Stimulated activated naive CD4-positive, alpha-beta T cell (primary cell): Measurements from ENCODE around the gene NECAP2.
A peak's percentile ranks its signal among the peaks of the same experiment; 100 is the strongest.

ENCODE experiments used
- DNase-seq, 6 experiments: peaks; one replicate each; lab custom pipeline; 2025; lab: John Stamatoyannopoulos, UW

NECAP2 gene, protein sequence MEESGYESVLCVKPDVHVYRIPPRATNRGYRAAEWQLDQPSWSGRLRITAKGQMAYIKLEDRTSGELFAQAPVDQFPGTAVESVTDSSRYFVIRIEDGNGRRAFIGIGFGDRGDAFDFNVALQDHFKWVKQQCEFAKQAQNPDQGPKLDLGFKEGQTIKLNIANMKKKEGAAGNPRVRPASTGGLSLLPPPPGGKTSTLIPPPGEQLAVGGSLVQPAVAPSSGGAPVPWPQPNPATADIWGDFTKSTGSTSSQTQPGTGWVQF

GRCh38 chr1:16440470-16441281 lies at the start of gene NECAP2:
NECAP2 (plus strand) TSS chr1:16440724; CDS start chr1:16440762, 38 bp downstream.
- DNase-seq = peak; percentile 73 to 91 (median 84)

DNA sequence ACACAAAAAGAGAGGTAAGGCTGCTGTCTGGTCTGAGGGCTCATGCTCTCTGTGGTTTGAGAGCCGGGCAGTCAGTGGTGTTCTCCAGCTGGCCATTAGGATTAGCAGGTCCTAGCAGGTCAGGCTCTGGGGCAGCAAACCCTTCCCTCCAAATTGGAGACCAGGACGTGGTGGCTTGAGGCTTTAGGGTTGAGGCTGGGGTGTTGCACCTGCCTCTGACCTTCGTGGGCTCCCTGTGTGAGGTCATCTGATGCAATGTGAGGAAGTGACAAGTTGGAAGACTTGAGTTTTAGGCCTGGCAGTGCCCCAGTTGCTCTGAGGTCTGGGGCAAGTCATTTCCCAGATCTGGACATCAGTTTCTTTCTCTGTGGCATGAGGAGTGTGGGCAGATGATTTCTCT lies 49.1 kb upstream of the NECAP2 start:
- no peak for DNase-seq

- no peak for DNase-seq
Observed at GRCh38 chr1:16392740-16393569, 47.6 kb upstream of the NECAP2 start.

DNA sequence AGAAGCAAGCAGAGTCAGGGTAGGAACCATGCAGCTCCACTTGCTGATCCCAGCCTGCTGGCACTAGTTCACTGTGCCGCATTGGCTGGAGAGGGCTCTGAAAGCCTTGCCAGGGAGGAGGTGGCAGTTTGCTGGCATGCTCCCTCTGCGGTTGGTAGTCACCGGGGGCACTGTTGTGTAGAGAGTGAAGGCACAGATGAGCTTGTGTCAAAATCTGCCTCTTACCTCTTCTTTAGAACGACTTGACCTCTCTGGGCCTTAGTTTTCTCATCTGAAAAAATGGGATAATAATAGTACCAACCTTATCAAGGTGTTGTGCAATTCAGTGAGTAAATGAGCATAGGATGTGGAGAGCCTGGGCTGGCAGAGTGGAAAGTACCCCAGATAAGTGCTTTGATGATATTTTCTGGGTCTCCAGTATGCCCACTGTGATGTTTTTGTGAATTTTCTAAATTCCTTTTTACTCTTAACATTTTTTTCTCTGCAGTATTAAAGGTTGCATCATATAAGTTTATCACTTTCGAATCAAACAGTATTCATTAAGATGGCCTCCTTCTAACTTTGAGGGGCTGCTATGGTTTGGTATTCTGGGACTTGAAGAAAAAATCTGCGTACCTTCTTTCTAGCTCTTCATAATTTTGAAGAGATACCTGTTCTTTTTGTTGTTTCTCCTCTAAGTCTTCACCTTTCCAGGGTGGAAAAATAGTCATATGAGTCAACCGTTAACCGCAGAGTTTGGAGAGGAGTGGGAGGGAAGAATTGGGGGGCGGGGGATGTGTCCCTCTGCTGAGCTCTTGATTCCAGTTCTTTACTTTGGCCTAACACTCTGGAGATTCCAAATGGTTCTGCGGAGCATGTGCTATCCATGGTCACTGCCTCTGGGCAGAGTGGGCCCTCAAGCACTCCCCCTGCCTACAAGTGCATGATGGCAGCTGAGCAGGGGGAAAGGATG lies 46.7 kb upstream of the NECAP2 start:
- DNase-seq = no peak

- no peak for DNase-seq
Observed at GRCh38 chr1:16394977-16395376, 45.5 kb upstream of the NECAP2 start.

- no peak for DNase-seq
Observed at GRCh38 chr1:16396591-16396990, 43.9 kb upstream of the NECAP2 start.

- DNase-seq = no peak
Observed at GRCh38 chr1:16397120-16397519, 43.4 kb upstream of the NECAP2 start.

DNA sequence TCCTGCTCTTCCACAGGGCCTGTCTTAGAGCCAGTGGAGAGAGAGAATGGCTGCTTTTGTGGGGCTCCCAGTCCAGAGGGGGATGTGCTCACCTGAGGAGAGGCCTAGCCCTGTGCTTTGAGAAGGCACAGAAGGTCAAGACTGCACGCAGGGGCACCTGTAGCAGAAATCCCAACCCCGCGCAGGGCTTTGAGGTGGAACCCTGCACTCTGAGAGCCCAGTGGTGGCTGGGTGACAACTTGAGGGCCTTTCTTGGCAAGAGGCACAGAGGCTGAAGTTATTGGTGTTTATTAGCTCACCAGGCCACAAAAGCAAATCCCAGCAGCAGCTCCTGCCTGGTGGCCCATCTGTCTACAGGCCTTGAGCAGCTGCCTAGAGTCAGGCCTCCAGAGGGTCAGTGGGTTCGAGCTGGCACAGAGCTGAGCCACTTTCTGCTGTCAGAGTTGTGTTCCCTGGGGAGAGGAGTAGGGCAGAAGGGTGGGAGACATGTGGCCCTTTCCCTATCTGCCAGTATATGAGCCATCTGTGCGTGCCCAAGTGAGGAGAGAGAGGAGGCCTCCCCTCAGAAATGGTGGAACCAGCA lies 42.1 kb upstream of the NECAP2 start:
- no peak for DNase-seq

GRCh38 chr1:16402742-16403141 lies 37.8 kb upstream of the NECAP2 start:
- no peak for DNase-seq

- DNase-seq = no peak
Observed at GRCh38 chr1:16405441-16405840, 35.1 kb upstream of the NECAP2 start.

DNA sequence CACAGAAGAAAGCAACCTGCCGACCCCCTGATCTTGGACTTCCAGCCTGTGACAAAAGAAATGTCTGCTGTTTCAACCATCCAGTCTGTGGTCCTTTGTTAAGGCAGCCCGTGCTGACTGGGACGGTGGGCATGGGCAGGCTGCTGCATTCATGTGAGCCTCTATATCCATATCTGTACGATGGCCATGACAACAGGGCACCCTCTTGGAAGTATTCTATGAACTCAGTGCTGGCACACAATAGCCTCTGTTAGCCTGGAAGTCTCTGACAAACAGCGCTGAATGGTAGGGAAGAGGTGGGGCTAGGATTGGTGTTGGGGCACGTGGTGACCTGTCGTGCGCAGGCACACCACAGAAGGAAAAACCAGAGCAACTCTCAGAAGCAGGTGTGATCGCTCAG lies 33.7 kb upstream of the NECAP2 start:
- no peak for DNase-seq

- no peak for DNase-seq
Observed at GRCh38 chr1:16409536-16410152, 30.9 kb upstream of the NECAP2 start.

DNA sequence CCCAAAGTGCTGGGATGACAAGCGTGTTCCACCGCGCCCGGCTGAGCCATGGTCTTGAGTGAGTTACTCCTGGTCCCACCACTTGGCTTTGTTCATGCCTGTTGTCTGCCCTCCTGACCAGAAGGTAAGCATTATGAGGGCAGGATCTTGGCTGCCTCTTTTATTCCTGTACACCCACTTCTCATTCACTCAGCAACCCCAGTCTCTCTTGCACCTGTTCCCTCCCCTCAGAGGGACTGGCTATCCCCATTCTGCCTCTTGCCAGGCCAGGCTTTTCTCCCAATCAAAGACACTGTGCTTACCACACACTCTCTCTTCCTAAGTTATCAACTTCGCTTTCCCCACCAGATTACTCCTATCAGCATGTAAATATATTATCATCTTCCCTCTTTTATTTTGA lies 29.7 kb upstream of the NECAP2 start:
- no peak for DNase-seq

DNA sequence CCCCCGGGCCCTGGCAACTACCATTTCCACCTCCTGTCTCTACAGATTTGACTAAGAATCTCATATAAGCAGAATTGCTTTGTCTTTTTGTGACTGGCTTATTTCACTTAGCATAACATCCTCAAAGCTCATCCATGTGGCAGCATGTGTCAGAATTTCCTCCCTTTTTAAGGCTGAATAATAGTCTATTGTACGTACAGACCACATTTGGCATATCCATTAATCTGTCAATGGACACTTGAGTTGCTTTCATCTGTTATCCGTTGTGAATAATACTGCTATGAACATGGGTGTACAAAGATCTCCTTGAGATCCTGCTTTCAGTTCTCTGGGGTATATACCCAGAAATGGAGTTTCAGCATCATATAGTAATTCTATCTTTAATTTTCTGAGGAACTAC lies 27.3 kb upstream of the NECAP2 start:
- DNase-seq = no peak

DNA sequence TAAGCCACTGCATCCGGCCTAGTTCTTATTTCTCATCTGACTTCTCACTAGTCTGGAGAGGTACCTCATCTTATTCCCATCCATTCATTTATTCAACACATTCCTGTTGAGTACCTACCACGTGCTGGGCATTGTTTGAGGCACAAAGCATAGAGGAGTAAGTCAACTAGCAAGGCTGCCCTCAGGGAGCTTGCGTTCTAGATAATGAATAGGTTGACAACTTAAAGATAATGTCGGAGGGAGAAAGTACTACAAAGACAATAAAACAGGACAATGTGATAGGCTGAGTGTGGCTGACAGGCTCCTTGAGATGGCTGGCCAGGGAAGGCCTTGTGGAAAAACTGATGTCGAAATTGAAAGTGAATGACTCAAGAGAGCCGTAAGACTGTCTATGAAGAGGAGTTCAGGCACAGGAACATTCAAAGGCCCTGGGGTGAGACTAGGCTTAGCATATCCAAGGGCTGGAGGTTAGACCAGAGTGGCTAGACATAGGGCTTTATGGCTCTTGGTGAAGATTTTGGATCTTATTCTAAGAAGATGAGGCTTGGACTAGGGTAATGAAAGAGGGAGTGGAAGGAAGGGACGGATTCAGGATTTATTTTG lies 21.6 kb upstream of the NECAP2 start:
- DNase-seq = no peak

- peak in 3 of 6 experiments; percentile 52 to 65 (median 56) for DNase-seq
Observed at GRCh38 chr1:16420424-16421118, 20.0 kb upstream of the NECAP2 start.

DNA sequence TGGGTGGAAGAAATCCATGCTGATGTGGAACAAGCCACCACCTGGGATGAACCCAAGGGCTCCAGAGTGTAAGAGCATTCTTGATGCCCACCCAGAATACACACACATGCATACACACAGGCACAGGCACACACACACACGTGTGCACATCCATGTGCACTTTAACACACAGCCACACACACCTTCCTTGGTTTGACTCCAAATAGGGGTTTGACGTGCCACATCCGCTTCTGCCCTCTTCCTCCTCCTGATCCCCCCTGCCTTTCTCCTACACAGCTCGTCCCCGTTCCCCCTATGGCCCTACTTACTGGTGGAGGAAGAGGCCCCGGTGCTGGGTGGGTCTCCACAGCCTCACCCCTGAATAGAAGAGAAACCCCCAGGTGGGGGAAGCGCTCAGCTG lies 19.3 kb upstream of the NECAP2 start:
- DNase-seq = no peak

DNA sequence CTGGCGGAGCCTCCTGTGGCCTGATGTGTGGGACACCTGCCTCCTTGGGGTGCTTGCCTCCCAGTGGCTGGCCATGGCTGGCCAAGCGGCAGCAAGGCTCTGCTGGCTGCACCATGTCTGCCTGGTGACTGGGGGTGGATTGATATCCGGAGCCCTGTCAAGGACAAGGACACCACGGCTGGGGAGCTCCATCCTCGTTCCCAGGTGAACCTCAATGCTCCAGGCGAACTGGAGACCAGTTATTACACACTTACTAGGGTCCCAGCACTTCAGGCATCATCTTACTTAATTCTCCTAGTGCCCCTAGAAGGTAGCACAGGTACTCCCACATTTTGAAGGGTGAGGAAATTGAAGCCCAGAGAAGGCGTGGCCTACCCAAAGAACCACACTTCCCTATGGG lies 18.5 kb upstream of the NECAP2 start:
- DNase-seq = no peak
